HEK293 (cell line): ENCODE measurements around the gene C2orf78.
"Not testable (repeated sequence)": the region's sequence is repeated elsewhere in the genome, so short reads cannot be mapped to it uniquely, and the experiment has no call there.

Experiments used
- CTCF ChIA-PET: fragments of 350-600 bp; formaldehyde crosslinking; extraction: SDS; loops from one replicate; lab custom pipeline; 2021; ENCODE audit warnings: antibody characterized with exemption; lab: Yijun Ruan, JAX
- POLR2A ChIA-PET: fragments of 300-600 bp; formaldehyde crosslinking; extraction: SDS; loops from one replicate; lab custom pipeline; 2020; ENCODE audit warnings: antibody characterized with exemption, inconsistent platforms; lab: Yijun Ruan, JAX
- H3K27ac ChIP-seq: fragments of 200-500 bp; sonication (Bioruptor generic); 2 replicates; pipeline ENCODE4 v1.5.1; 2014; ENCODE audit warnings: low read depth, low read length, control low read depth, inconsistent platforms; ENCODE audit errors: extremely low read depth
- H3K36me3 ChIP-seq, 2 experiments: fragments of 200-500 bp in 1 of 2; sonication (Bioruptor generic) in 1 of 2; 1 replicate in 1 of 2; 2 replicates in 1 of 2; pipeline ENCODE4 v1.5.1; 2014 to 2017; ENCODE audit warnings: inconsistent platforms in 2 of 2, low read length in 2 of 2; ENCODE audit not compliant: control insufficient read depth in 2 of 2, insufficient read depth in 1 of 2
- H3K4me1 ChIP-seq: fragments of 200-500 bp; sonication (Bioruptor generic); 2 replicates; pipeline ENCODE4 v1.5.1; 2014; ENCODE audit warnings: mild to moderate bottlenecking, low read length, inconsistent platforms; ENCODE audit not compliant: control insufficient read depth, insufficient read depth
- H3K4me3 ChIP-seq: 2 replicates; pipeline ENCODE4 v1.5.1; 2011; ENCODE audit warnings: low read depth, mild to moderate bottlenecking, control low read depth, low read length, moderate library complexity
- H3K9me3 ChIP-seq: fragments of 200-500 bp; sonication (Bioruptor generic); 2 replicates; pipeline ENCODE4 v1.5.1; 2014; ENCODE audit warnings: low read depth, low read length, inconsistent platforms; ENCODE audit not compliant: control insufficient read depth, insufficient read depth
- EGR2 ChIP-seq: fragments of 450-650 bp; formaldehyde crosslinking; IDR thresholded peaks from 2 replicates; pipeline ENCODE4 v1.5.1; 2016; ENCODE audit warnings: low read depth, missing biosample characterization, missing genetic modification characterization
- KLF16 ChIP-seq: fragments of 450-650 bp; formaldehyde crosslinking; IDR thresholded peaks from 2 replicates; pipeline ENCODE4 v1.5.1; 2017; ENCODE audit warnings: missing biosample characterization, missing genetic modification characterization
- PBX3 ChIP-seq: sonication (generic); formaldehyde crosslinking; IDR thresholded peaks from 2 replicates; pipeline ENCODE4 v1.8.1; 2022; ENCODE audit warnings: mild to moderate bottlenecking, moderate library complexity, missing genetic modification reagents
- ZBTB21 ChIP-seq: fragments of 450-650 bp; formaldehyde crosslinking; IDR thresholded peaks from 2 replicates; pipeline ENCODE4 v1.5.1; 2017; ENCODE audit warnings: missing biosample characterization, missing genetic modification characterization
- ZBTB48 ChIP-seq: fragments of 450-650 bp; formaldehyde crosslinking; IDR thresholded peaks from 2 replicates; pipeline ENCODE4 v1.5.1; 2016; ENCODE audit warnings: missing biosample characterization, missing genetic modification characterization
- ZNF10 ChIP-seq: fragments of 450-650 bp; formaldehyde crosslinking; IDR thresholded peaks from 2 replicates; pipeline ENCODE4 v1.5.1; 2017; ENCODE audit warnings: missing biosample characterization, missing genetic modification characterization
- ZNF335 ChIP-seq: fragments of 450-650 bp; formaldehyde crosslinking; conservative IDR thresholded peaks from 2 replicates; pipeline ENCODE4 v1.5.1; 2016; ENCODE audit warnings: missing biosample characterization, missing genetic modification characterization
- ZNF366 ChIP-seq: fragments of 450-650 bp; formaldehyde crosslinking; conservative IDR thresholded peaks from 2 replicates; pipeline ENCODE4 v1.5.1; 2016; ENCODE audit warnings: missing biosample characterization, missing genetic modification characterization
- ZNF629 ChIP-seq: fragments of 450-650 bp; formaldehyde crosslinking; IDR thresholded peaks from 2 replicates; pipeline ENCODE4 v1.5.1; 2017; ENCODE audit warnings: missing biosample characterization, missing genetic modification characterization
- ZNF660 ChIP-seq: fragments of 450-650 bp; IDR thresholded peaks from 2 replicates; pipeline ENCODE4 v1.5.1; 2018; ENCODE audit warnings: missing biosample characterization, mild to moderate bottlenecking, missing genetic modification characterization
- ZNF830 ChIP-seq: fragments of 450-650 bp; IDR thresholded peaks from 2 replicates; pipeline ENCODE4 v1.5.0; 2018; ENCODE audit warnings: missing biosample characterization, missing genetic modification characterization, low read depth, mild to moderate bottlenecking, moderate library complexity
- ZXDB ChIP-seq: fragments of 450-650 bp; formaldehyde crosslinking; IDR thresholded peaks from 2 replicates; pipeline ENCODE4 v1.5.1; 2016; ENCODE audit warnings: missing biosample characterization, missing genetic modification characterization
- TF ChIP-seq, protein P1 (sequence below): fragments of 450-650 bp; formaldehyde crosslinking; IDR thresholded peaks from 2 replicates; pipeline ENCODE4 v1.5.1; 2016; ENCODE audit warnings: missing biosample characterization, missing genetic modification characterization
- TF ChIP-seq, protein P2 (sequence below): fragments of 450-650 bp; formaldehyde crosslinking; IDR thresholded peaks from 2 replicates; pipeline ENCODE4 v1.5.1; 2017; ENCODE audit warnings: missing biosample characterization, missing genetic modification characterization
- TF ChIP-seq, protein P3 (sequence below): fragments of 450-650 bp; formaldehyde crosslinking; IDR thresholded peaks from 2 replicates; pipeline ENCODE4 v1.5.1; 2016; ENCODE audit warnings: missing biosample characterization, missing genetic modification characterization
- TF ChIP-seq, protein P4 (sequence below): fragments of 450-650 bp; formaldehyde crosslinking; IDR thresholded peaks from 2 replicates; pipeline ENCODE4 v1.5.1; 2016; ENCODE audit warnings: missing biosample characterization, missing genetic modification characterization
- TF ChIP-seq, protein P5 (sequence below): fragments of 450-650 bp; formaldehyde crosslinking; IDR thresholded peaks from 2 replicates; pipeline ENCODE4 v1.5.1; 2016; ENCODE audit warnings: missing biosample characterization, missing genetic modification characterization

Gene C2orf78

DNA sequence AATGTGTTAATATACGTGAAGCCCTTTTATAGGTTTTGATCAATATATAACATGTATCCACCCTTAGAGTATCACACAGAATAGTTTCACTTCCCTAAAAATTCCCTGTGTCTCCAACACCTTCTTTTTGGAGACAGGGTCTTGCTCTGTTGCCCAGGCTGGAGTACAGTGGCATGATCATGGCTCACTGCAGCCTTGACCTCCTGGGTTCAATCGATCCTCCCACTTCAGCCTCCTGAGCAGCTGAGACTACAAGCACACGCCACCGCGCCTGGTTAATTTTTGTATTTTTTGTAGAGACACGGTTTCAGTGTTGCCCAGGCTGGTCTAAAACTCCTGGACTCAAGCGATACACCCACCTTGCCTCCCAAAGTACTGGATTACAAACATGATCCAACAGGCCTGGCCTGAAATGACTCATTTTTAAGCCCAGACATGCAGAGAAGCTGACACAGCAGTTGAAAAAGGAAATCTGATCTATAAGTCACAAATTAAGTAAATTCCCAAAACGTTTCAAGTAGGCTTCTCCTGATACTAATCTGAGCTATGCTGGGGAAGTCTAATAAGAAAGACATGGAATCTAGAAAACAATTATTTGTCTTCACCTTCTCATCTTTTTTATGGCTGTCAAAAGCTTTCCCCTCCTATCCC is 7.0 kb upstream of the C2orf78 start (continued):
- TF ChIP-seq, protein P1, sequence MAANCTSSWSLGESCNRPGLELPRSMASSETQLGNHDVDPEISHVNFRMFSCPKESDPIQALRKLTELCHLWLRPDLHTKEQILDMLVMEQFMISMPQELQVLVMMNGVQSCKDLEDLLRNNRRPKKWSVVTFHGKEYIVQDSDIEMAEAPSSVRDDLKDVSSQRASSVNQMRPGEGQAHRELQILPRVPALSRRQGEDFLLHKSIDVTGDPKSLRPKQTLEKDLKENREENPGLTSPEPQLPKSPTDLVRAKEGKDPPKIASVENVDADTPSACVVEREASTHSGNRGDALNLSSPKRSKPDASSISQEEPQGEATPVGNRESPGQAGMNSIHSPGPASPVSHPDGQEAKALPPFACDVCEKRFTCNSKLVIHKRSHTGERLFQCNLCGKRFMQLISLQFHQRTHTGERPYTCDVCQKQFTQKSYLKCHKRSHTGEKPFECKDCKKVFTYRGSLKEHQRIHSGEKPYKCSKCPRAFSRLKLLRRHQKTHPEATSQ (tag by site-specific recombination) = no peak
- TF ChIP-seq ZBTB21 = no peak
- no peak for TF ChIP-seq ZNF830 (tag by site-specific recombination)

- H3K9me3 ChIP-seq, H3K27ac ChIP-seq, H3K4me1 ChIP-seq: not testable (repeated sequence)
- Histone ChIP-seq H3K4me3 (peak overlapping the region; percentile 92), H3K36me3 (peaks cover 17 to 30% of the 10 kb centered on the region in 2 experiments)
- ChIA-PET CTCF (interaction anchor here (0.6 to 0.7 kb wide), 3 partner anchors 157 to 319 kb away, joined by 3 to 4 read pairs (median 3); no protein-coding TSS in a partner anchor), POLR2A (interaction anchor here (1.0 kb wide), 1 partner anchor 41 kb away, joined by 4 read pairs; the partner anchor contains the start of gene TPRKB)
- TF ChIP-seq KLF16 (tag by site-specific recombination) = peak; percentile 41
Observed at GRCh38 chr2:73778867-73779466, 5.0 kb upstream of the C2orf78 start.

DNA sequence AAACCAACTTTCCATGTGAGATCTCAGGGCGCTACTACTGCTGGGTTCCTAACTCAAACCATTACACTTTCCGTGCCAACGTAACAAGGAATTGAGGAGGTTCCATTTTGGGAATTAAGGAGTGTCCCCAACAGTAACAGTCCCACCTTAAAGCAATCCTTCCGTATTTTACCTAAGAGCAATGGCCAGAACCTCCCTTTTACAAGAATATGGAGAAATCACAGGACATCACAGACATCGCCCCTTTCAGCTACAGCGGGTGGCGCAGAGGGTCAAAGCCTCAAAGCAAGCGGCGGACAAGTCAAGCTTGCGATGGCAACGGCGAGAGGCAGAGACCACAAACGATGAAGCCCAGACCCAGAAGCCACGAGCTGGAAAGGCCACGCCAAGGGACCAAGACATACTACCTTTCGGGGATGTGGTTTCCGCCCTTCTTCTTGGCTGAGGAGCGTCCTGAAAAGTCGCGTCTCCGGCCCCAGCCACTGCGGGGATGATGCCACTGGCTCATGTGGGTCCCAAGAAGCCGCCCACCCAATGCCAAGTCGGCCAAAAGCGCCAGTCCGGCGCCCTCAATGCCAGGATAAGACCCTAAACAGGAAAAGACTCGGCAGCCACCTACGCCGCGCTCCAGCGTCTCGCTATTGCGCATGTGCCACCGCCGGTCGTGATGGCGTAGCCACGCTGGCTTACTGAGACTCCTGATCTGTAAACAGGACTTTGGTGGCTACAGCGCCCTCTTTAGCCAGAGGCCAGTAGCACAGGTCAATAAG is 4.3 kb upstream of the C2orf78 start, which contains the start of gene DUSP11:
Gene DUSP11, minus strand, starts transcription at position 637 of the 770 bp plus-strand sequence. Its CDS starts 129 bp downstream, at position 508.
- Histone ChIP-seq H3K4me3 (peak within 1 kb of the TSS; percentile 92), H3K4me1 (no peaks in the 10 kb centered on the region), H3K36me3 (peaks cover 10 to 24% of the 10 kb centered on the region in 2 experiments), H3K9me3 (no peaks in the 10 kb centered on the region), H3K27ac (peak within 1 kb of the TSS; percentile 63)
- CTCF ChIA-PET = interaction anchor here (0.6 to 0.7 kb wide), 3 partner anchors 156 to 318 kb away, joined by 3 to 4 read pairs (median 3); no protein-coding TSS in a partner anchor
- POLR2A ChIA-PET = interaction anchor here (1.0 kb wide), 1 partner anchor 42 kb away, joined by 4 read pairs; the partner anchor contains the start of gene TPRKB
- TF ChIP-seq, protein P2, sequence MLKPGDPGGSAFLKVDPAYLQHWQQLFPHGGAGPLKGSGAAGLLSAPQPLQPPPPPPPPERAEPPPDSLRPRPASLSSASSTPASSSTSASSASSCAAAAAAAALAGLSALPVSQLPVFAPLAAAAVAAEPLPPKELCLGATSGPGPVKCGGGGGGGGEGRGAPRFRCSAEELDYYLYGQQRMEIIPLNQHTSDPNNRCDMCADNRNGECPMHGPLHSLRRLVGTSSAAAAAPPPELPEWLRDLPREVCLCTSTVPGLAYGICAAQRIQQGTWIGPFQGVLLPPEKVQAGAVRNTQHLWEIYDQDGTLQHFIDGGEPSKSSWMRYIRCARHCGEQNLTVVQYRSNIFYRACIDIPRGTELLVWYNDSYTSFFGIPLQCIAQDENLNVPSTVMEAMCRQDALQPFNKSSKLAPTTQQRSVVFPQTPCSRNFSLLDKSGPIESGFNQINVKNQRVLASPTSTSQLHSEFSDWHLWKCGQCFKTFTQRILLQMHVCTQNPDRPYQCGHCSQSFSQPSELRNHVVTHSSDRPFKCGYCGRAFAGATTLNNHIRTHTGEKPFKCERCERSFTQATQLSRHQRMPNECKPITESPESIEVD (tag by site-specific recombination) = no peak
- no peak for TF ChIP-seq ZNF10 (tag by site-specific recombination)
- TF ChIP-seq, protein P3, sequence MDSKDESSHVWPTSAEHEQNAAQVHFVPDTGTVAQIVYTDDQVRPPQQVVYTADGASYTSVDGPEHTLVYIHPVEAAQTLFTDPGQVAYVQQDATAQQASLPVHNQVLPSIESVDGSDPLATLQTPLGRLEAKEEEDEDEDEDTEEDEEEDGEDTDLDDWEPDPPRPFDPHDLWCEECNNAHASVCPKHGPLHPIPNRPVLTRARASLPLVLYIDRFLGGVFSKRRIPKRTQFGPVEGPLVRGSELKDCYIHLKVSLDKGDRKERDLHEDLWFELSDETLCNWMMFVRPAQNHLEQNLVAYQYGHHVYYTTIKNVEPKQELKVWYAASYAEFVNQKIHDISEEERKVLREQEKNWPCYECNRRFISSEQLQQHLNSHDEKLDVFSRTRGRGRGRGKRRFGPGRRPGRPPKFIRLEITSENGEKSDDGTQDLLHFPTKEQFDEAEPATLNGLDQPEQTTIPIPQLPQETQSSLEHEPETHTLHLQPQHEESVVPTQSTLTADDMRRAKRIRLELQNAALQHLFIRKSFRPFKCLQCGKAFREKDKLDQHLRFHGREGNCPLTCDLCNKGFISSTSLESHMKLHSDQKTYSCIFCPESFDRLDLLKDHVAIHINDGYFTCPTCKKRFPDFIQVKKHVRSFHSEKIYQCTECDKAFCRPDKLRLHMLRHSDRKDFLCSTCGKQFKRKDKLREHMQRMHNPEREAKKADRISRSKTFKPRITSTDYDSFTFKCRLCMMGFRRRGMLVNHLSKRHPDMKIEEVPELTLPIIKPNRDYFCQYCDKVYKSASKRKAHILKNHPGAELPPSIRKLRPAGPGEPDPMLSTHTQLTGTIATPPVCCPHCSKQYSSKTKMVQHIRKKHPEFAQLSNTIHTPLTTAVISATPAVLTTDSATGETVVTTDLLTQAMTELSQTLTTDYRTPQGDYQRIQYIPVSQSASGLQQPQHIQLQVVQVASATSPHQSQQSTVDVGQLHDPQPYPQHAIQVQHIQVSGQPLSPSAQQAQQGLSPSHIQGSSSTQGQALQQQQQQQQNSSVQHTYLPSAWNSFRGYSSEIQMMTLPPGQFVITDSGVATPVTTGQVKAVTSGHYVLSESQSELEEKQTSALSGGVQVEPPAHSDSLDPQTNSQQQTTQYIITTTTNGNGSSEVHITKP (tag by site-specific recombination) = peak; percentile 83
- TF ChIP-seq ZBTB48 (tag by site-specific recombination) = peak; percentile 86
- TF ChIP-seq ZNF660 (tag by site-specific recombination) = peak; percentile 67; the same call in 1 of the 2 replicates
- peak; percentile 27; the same call in 1 of the 2 replicates for TF ChIP-seq ZNF629 (tag by site-specific recombination)
- TF ChIP-seq, protein P4, sequence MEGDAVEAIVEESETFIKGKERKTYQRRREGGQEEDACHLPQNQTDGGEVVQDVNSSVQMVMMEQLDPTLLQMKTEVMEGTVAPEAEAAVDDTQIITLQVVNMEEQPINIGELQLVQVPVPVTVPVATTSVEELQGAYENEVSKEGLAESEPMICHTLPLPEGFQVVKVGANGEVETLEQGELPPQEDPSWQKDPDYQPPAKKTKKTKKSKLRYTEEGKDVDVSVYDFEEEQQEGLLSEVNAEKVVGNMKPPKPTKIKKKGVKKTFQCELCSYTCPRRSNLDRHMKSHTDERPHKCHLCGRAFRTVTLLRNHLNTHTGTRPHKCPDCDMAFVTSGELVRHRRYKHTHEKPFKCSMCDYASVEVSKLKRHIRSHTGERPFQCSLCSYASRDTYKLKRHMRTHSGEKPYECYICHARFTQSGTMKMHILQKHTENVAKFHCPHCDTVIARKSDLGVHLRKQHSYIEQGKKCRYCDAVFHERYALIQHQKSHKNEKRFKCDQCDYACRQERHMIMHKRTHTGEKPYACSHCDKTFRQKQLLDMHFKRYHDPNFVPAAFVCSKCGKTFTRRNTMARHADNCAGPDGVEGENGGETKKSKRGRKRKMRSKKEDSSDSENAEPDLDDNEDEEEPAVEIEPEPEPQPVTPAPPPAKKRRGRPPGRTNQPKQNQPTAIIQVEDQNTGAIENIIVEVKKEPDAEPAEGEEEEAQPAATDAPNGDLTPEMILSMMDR (tag by site-specific recombination) = peak; percentile 83
- 0 out of 2 replicates have a peak, but pooled peaks have one; percentile 34 for TF ChIP-seq ZXDB (tag by site-specific recombination)
- peak; percentile 79; the same call in 1 of the 2 replicates for TF ChIP-seq ZNF335
- TF ChIP-seq EGR2 (tag by site-specific recombination) = 0 out of 2 replicates have a peak, but pooled peaks have one; percentile 27
- TF ChIP-seq ZNF366 (tag by site-specific recombination) = no peak
- TF ChIP-seq KLF16 (tag by site-specific recombination) = peak; percentile 88
- TF ChIP-seq, protein P5, sequence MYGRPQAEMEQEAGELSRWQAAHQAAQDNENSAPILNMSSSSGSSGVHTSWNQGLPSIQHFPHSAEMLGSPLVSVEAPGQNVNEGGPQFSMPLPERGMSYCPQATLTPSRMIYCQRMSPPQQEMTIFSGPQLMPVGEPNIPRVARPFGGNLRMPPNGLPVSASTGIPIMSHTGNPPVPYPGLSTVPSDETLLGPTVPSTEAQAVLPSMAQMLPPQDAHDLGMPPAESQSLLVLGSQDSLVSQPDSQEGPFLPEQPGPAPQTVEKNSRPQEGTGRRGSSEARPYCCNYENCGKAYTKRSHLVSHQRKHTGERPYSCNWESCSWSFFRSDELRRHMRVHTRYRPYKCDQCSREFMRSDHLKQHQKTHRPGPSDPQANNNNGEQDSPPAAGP (tag by site-specific recombination) = no peak
- peak; percentile 27; the same call in 1 of the 2 replicates for TF ChIP-seq PBX3 (CRISPR knock-in tag)
